K562 (cell line): ENCODE data around the gene ZNF138. TPM values are rescaled to one million over a fixed set of nuclear protein-coding genes. Genes with fewer than 3 reads are reported as not detected.

Experiments
- CC2D1A ChIP-seq: fragments of 450-650 bp; IDR thresholded peaks from 2 replicates; pipeline ENCODE4 v1.6.1; 2017; ENCODE audit warnings: mild to moderate bottlenecking
- EP300 ChIP-seq: IDR thresholded peaks from 2 replicates; pipeline ENCODE4 v1.6.1; 2012; ENCODE audit warnings: low read length, improper control_type of control experiment
- FOXJ3 ChIP-seq: sonication (generic); formaldehyde crosslinking; IDR thresholded peaks from 2 replicates; pipeline ENCODE4 v1.4.0; 2020; ENCODE audit warnings: mild to moderate bottlenecking, missing genetic modification reagents
- FOXK1 ChIP-seq: sonication (generic); formaldehyde crosslinking; IDR thresholded peaks from 2 replicates; pipeline ENCODE4 v1.8.0; 2022; ENCODE audit warnings: missing genetic modification reagents, mild to moderate bottlenecking, borderline replicate concordance
- FOXK2 ChIP-seq, 2 experiments: fragments of 450-650 bp; IDR thresholded peaks in 1 of 2; conservative IDR thresholded peaks in 1 of 2; 2 replicates each; pipeline ENCODE4 v1.6.1; 2016; ENCODE audit warnings: low read depth in 2 of 2, mild to moderate bottlenecking in 1 of 2
- KLF1 ChIP-seq: fragments of 450-650 bp; IDR thresholded peaks from 2 replicates; pipeline ENCODE4 v1.6.1; 2016; ENCODE audit warnings: missing genetic modification characterization, missing compliant biosample characterization
- MED1 ChIP-seq: sonication (generic); formaldehyde crosslinking; IDR thresholded peaks from 2 replicates; pipeline ENCODE4 v1.8.1; 2023; ENCODE audit warnings: missing genetic modification reagents, borderline replicate concordance
- NCOA1 ChIP-seq: fragments of 450-650 bp; IDR thresholded peaks from 2 replicates; pipeline ENCODE4 v1.6.1; 2016; ENCODE audit warnings: low read depth
- POLR2G ChIP-seq: fragments of 200-400 bp; formaldehyde crosslinking; IDR thresholded peaks from 2 replicates; pipeline ENCODE4 v1.6.1; 2017; ENCODE audit warnings: low read depth, mild to moderate bottlenecking, antibody characterized with exemption, low read length, moderate library complexity
- SMC3 ChIP-seq: conservative IDR thresholded peaks from 2 replicates; pipeline ENCODE4 v1.6.1; 2011; ENCODE audit warnings: low read depth, low read length, improper control_type of control experiment; ENCODE audit not compliant: insufficient read depth
- SNIP1 ChIP-seq: fragments of 450-650 bp; IDR thresholded peaks from 2 replicates; pipeline ENCODE4 v1.7.1; 2017; ENCODE audit warnings: low read depth, mild to moderate bottlenecking
- TAF15 ChIP-seq: fragments of 200-400 bp; formaldehyde crosslinking; IDR thresholded peaks from 2 replicates; pipeline ENCODE4 v1.6.1; 2017; ENCODE audit warnings: mild to moderate bottlenecking, low read depth, low read length, moderate library complexity
- ZNF311 ChIP-seq: fragments of 250-450 bp; sonication (Bioruptor Pico); IDR thresholded peaks from 2 replicates; pipeline ENCODE4 v1.4.0; 2020; ENCODE audit warnings: mild to moderate bottlenecking, moderate library complexity
- ZNF778 ChIP-seq: fragments of 450-650 bp; formaldehyde crosslinking; IDR thresholded peaks from 2 replicates; pipeline ENCODE4 v1.4.0; 2020; ENCODE audit warnings: mild to moderate bottlenecking, moderate library complexity
- ZNF785 ChIP-seq: fragments of 250-450 bp; sonication (Bioruptor Pico); IDR thresholded peaks from 2 replicates; pipeline ENCODE4 v1.4.0; 2020; ENCODE audit warnings: mild to moderate bottlenecking
- polyA plus RNA-seq, 8 experiments: library from polyadenylated mRNA; depleted of rRNA in 4 of 8; stranded (reverse) in 5 of 8; unstranded in 3 of 8; fragments of >200 nt; fragmentation: Nextera tagmentation in 2 of 8; fragmentation: Illumina TruSeq in 1 of 8; extraction: Ambion mirVana in 2 of 8; extraction: Trizol in 1 of 8; gene quantifications; 2 replicates each; pipeline versions ENCODE4 v1.2.1 to v1.2.3, GENCODE V29; 2011 to 2014; ENCODE audit warnings: inconsistent platforms in 1 of 8, missing spikeins in 1 of 8
- total RNA-seq, 7 experiments: library from RNA; depleted of rRNA in 6 of 7; stranded (reverse); fragments of >200 nt in 6 of 7; fragmentation: Illumina TruSeq in 2 of 7; extraction: Trizol in 2 of 7; gene quantifications; 2 replicates each; pipeline versions ENCODE4 v1.2.1 to v1.2.3, GENCODE V29; 2011 to 2021; ENCODE audit warnings: low replicate concordance in 1 of 7
- TF ChIP-seq, protein P1 (sequence below): fragments of 450-650 bp; IDR thresholded peaks from one replicate; pipeline ENCODE4 v1.6.1; 2018; ENCODE audit warnings: mild to moderate bottlenecking, moderate library complexity; ENCODE audit not compliant: partially characterized antibody
- TF ChIP-seq, protein P2 (sequence below), 3 experiments: fragments of 200-800 bp in 1 of 3; sonication (Bioruptor generic) in 1 of 3; sonication (generic) in 1 of 3; formaldehyde crosslinking in 1 of 3; IDR thresholded peaks; 2 replicates each; pipeline versions ENCODE4 v1.6.1 to v1.8.0; 2016 to 2022; ENCODE audit warnings: mild to moderate bottlenecking in 2 of 3, missing compliant biosample characterization in 2 of 3, missing genetic modification characterization in 2 of 3, missing genetic modification reagents in 1 of 3
- TF ChIP-seq, protein P3 (sequence below): fragments of 450-650 bp; IDR thresholded peaks from 2 replicates; pipeline ENCODE4 v1.6.1; 2017; ENCODE audit warnings: antibody characterized with exemption, mild to moderate bottlenecking
- TF ChIP-seq, protein P4 (sequence below): fragments of 250-450 bp; sonication (Bioruptor Pico); IDR thresholded peaks from 2 replicates; pipeline ENCODE4 v1.5.0; 2021; ENCODE audit warnings: mild to moderate bottlenecking, borderline replicate concordance

ZNF138 gene
- total and polyA plus RNA-seq, 9 of the 15 experiments (the other 6 are each of a cell fraction or from before 2014, with no cell fraction given) = 14.6 to 34.9 (median 22.6) TPM

DNA sequence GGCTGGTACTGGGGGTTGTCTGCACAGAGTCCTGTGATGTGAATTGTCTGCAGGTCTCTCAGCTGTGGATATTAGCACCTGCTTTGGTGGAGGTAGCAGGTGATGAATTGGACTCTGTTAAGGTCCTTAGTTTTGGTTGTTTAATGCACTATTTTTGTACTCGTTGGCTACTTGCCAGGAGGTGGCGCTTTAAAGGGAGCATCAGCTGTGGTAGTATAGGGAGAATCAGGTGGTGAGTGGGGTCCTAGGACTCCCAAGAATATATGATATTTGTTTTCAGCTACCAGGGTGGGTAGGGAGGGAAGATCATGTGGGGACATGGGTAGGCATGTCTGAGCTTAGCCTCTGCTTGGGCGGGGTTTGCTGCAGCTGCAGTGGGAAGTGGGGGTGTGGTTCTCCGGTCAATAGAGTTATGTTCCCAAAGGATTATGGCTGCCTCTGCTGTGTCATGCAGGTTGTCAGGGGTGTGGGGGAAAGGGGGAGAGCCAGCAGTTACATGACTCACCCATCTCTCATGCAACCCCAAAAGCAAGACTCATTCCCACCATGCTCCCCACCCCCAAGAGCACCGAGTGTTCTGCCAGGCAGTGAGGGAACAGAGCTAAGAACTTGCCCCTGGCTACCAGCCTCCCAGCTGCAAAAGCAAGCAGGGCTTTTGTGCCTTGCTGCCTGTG is 55.2 kb downstream of the ZNF138 start (continued):
- no peak for TF ChIP-seq POLR2G
- no peak for TF ChIP-seq FOXK1
- no peak for TF ChIP-seq TAF15
- no peak for TF ChIP-seq MED1 (CRISPR knock-in tag)
- TF ChIP-seq FOXK2 (conservative IDR thresholded peaks at IDR 0.05 in 1 of 2, IDR thresholded peaks at IDR 0.05 in 1 of 2; ENCODE audit: low read depth in 2 of 2) = no peak; a peak in 1 of 4 replicates
- no peak for TF ChIP-seq KLF1 (tag)
- TF ChIP-seq, protein P1, sequence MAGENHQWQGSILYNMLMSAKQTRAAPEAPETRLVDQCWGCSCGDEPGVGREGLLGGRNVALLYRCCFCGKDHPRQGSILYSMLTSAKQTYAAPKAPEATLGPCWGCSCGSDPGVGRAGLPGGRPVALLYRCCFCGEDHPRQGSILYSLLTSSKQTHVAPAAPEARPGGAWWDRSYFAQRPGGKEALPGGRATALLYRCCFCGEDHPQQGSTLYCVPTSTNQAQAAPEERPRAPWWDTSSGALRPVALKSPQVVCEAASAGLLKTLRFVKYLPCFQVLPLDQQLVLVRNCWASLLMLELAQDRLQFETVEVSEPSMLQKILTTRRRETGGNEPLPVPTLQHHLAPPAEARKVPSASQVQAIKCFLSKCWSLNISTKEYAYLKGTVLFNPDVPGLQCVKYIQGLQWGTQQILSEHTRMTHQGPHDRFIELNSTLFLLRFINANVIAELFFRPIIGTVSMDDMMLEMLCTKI = no peak
- TF ChIP-seq, protein P2, sequence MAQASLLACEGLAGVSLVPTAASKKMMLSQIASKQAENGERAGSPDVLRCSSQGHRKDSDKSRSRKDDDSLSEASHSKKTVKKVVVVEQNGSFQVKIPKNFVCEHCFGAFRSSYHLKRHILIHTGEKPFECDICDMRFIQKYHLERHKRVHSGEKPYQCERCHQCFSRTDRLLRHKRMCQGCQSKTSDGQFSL (CRISPR knock-in tag; IDR thresholded peaks at IDR 0.05) = no peak
- TF ChIP-seq, protein P2 (tag; IDR thresholded peaks at IDR 0.05) = no peak
- no peak for TF ChIP-seq FOXJ3 (CRISPR knock-in tag)
- TF ChIP-seq CC2D1A = no peak
- TF ChIP-seq EP300 = peak; percentile 48; the same call in 1 of the 2 replicates
- TF ChIP-seq ZNF311 (CRISPR knock-in tag) = no peak
- no peak for TF ChIP-seq ZNF785 (CRISPR knock-in tag)
- TF ChIP-seq, protein P3, sequence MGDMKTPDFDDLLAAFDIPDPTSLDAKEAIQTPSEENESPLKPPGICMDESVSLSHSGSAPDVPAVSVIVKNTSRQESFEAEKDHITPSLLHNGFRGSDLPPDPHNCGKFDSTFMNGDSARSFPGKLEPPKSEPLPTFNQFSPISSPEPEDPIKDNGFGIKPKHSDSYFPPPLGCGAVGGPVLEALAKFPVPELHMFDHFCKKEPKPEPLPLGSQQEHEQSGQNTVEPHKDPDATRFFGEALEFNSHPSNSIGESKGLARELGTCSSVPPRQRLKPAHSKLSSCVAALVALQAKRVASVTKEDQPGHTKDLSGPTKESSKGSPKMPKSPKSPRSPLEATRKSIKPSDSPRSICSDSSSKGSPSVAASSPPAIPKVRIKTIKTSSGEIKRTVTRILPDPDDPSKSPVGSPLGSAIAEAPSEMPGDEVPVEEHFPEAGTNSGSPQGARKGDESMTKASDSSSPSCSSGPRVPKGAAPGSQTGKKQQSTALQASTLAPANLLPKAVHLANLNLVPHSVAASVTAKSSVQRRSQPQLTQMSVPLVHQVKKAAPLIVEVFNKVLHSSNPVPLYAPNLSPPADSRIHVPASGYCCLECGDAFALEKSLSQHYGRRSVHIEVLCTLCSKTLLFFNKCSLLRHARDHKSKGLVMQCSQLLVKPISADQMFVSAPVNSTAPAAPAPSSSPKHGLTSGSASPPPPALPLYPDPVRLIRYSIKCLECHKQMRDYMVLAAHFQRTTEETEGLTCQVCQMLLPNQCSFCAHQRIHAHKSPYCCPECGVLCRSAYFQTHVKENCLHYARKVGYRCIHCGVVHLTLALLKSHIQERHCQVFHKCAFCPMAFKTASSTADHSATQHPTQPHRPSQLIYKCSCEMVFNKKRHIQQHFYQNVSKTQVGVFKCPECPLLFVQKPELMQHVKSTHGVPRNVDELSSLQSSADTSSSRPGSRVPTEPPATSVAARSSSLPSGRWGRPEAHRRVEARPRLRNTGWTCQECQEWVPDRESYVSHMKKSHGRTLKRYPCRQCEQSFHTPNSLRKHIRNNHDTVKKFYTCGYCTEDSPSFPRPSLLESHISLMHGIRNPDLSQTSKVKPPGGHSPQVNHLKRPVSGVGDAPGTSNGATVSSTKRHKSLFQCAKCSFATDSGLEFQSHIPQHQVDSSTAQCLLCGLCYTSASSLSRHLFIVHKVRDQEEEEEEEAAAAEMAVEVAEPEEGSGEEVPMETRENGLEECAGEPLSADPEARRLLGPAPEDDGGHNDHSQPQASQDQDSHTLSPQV = peak; percentile 93
- TF ChIP-seq, protein P4, sequence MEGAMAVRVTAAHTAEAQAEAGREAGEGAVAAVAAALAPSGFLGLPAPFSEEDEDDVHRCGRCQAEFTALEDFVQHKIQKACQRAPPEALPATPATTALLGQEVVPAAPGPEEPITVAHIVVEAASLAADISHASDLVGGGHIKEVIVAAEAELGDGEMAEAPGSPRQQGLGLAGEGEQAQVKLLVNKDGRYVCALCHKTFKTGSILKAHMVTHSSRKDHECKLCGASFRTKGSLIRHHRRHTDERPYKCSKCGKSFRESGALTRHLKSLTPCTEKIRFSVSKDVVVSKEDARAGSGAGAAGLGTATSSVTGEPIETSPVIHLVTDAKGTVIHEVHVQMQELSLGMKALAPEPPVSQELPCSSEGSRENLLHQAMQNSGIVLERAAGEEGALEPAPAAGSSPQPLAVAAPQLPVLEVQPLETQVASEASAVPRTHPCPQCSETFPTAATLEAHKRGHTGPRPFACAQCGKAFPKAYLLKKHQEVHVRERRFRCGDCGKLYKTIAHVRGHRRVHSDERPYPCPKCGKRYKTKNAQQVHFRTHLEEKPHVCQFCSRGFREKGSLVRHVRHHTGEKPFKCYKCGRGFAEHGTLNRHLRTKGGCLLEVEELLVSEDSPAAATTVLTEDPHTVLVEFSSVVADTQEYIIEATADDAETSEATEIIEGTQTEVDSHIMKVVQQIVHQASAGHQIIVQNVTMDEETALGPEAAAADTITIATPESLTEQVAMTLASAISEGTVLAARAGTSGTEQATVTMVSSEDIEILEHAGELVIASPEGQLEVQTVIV (CRISPR knock-in tag) = no peak
- TF ChIP-seq SNIP1 = no peak
- no peak for TF ChIP-seq ZNF778 (CRISPR knock-in tag)
- no peak for TF ChIP-seq SMC3
- TF ChIP-seq NCOA1 = peak; percentile 65; the same call in 1 of the 2 replicates
